DMS79 (cell line): ENCODE measurements around the gene RABGGTA.
"Not testable (repeated sequence)": the region's sequence is repeated elsewhere in the genome, so short reads cannot be mapped to it uniquely, and the experiment has no call there.

Experiments used
- DNase-seq: peaks from one replicate; lab custom pipeline; 2025; lab: John Stamatoyannopoulos, UW

Gene RABGGTA

GRCh38 chr14:24240110-24240918 is 31.1 kb downstream of the RABGGTA start:
- DNase-seq: no peak

- no peak for DNase-seq
Observed at GRCh38 chr14:24238527-24239037, 32.8 kb downstream of the RABGGTA start.

DNA sequence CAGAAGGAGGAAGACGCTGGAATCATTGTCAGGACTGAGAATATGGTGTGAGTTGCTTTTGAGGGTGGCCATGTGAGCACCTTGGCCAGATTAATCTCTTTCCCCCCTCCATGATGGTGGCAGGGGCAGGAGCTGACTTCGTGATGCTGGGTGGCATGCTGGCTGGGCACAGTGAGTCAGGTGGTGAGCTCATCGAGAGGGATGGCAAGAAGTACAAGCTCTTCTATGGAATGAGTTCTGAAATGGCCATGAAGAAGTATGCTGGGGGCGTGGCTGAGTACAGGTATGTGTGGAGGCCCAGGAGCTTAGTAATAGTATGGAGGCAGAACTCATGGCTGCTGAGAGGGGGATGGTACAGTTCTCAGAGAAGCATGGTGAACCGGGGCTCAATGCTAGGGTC is 33.3 kb downstream of the RABGGTA start:
- no peak for DNase-seq

DNA sequence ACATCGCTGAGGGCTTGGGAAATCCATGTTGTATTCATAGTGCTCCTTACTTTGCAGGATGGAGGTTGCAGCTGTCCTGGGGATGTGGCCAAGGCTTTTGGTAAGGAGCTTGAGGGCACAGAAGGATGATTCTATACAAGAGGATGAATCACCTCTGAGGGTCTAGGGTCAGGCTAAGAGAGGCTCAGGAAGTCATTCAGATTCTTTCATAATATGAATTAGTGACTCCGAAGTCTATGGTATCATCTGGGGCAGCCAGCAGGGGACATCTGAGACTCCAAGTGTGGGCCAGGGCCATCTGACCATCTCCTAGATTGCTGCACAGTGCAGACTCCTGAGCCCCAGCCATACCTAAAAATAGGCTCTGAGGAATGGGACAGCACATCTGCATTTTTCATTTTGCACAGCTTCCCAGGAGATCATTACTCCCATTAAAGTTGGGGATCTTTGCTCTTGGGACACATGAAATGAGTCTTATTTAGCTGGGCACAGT is 33.9 kb downstream of the RABGGTA start:
- DNase-seq: no peak

DNA sequence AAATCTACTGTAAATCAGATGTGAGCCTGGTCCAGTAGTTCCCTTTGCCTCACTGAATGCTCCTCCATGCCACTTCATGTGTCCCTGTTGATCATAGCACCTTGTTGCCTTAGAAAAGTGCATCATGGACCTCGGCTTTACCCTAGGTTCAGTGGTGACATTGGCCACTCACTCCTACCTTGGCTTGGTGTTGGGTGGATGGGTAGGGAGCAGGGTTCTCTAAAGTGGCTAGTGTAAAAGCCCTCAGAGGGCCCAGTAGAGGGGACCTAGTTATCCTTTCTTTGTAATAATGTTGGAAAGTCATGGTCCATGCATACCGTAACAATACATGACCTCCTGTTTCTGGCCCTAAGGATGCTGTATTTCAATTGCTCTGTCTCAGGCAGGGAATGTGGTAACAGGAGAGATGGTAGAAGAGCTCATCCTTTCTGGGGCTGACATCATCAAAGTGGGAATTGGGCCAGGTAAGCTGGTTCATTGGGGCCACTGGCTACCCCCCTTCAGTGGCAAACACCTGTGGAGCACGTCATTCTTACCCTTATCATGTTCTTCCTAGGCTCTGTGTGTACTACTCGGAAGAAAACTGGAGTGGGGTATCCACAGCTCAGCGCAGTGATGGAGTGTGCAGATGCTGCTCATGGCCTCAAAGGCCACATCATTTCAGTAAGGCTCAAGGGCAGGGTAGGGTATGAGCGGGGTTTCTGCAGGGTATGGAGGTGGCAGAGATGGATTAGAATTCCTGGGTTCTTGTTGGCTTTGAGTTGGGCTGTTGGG is 34.5 kb downstream of the RABGGTA start:
- DNase-seq: no peak

DNA sequence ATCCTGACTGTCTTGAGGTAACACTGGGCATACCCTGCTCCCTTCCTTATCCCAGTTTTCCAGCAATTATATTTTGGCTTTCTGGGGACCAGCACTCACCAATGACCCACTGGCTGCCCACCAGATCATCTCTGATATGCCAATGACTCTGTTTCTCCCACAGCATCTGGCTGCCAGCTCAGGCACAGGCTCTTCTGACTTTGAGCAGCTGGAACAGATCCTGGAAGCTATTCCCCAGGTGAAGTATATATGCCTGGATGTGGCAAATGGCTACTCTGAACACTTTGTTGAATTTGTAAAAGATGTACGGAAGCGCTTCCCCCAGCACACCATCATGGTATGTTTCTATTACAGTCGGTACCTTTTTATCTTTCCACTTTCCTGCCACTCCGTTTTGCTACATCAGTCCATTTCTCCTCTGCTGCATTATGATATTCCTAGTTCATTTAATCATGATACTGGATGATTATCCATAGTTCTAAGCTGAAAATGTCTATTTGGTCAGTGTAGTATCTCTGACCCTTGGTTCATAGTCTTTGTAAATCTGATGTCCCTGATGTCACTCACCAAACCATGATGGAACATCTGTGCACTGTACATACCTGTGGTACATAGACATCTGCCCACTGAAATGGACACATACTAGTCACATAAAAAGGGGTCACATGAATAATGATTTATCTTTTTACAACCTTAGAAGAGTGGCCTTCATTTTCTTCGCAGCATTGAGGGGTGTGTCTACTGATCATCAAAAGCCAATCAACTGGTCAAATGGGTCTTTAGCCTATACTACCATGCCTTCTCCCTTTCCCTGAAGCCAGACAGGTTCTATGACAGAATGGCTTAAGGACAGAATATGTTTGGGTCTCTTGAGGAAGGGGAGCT is 35.4 kb downstream of the RABGGTA start:
- no peak for DNase-seq

DNA sequence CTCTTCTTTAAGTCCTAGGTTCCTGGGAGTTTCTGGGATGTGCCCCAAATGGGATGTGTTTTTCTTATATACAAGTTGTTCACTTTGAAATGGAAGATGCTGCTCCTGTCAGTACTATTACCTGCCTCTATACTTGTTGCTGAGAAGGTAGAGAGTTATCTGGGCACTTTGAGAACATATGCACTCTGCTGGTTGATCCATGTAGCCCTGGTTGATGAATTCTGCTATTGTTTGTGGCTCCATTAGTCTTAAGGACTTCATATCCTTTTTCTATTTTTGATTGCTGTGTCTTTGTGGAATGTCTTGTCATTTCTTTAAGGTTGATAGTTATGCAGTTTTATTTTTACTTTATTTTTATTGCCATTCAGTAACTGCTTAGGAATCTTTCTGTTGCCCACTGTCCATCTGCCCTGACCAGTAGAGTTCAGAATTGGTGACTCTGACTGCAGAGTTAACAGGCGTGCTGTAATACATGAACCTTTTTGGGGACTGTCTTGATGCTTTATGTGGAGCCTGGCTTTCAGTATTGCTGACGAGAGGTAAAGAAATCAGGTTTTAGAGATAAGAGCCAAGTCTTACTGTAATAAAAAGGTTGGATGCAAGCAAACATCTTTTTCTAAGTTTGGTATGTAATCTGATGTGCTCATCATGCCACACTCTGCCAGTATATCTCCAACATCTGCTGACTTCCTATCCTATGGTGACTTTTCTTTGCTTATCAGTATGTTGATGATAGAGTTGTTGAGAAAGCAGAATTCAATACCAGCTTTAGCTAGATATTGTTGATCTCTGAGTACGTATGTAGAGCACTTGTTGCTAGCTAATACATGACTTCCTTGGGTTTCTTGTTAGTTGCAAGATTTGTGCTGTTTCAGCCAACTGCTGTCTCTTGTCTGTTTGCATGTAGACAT is 37.0 kb downstream of the RABGGTA start:
- DNase-seq: no peak

GRCh38 chr14:24233538-24233866 is 37.9 kb downstream of the RABGGTA start:
- DNase-seq: no peak

DNA sequence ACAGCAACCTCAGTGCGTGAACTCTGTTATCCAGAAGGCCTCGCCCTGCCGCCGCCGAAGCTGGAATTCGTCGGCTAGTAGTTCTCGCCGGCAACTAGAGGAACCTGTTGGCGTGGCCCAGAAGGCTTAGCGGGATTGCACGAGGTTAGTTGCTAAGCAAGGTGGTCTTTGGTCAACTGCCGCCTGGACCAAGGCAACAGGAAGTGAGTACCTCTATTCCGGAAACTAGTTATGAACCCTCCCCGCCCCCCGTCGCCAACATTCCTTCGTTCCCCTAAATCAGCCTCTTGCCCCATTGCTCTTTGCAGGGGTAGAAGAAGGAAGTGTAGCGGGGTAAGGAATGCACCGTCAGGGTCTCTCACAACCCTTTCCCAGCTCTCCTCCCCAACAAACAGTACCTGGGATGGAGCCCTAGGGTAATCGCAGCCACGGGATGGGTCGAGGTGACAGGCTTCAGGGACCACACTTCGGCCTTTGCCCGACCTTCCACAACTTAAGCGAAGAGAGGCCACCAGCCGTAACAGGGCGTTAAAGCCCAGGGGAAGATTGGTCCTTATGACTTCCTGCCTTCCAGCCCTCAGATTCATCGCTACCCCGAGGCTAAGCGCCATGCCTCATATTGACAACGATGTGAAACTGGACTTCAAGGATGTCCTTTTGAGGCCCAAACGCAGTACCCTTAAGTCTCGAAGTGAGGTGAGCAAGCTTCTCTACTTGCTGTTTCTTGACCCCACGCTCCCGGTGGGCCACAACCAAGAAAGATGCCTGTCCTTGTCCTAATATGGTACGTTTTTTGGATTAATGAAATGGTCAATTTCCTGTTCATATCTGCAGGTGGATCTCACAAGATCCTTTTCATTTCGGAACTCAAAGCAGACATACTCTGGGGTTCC is 38.5 kb downstream of the RABGGTA start, which contains the start of gene GMPR2:
TSS of gene GMPR2 (plus strand) at position 285 of the 893 bp plus-strand sequence. CDS start at position 610, 325 bp downstream.
- no peak for DNase-seq

GRCh38 chr14:24232121-24232644 is 39.2 kb downstream of the RABGGTA start, which contains the start of gene NEDD8:
Gene NEDD8 (minus strand): TSS chr14:24232367. CDS start chr14:24232267, 100 bp downstream.
- peak; percentile 95 for DNase-seq

DNA sequence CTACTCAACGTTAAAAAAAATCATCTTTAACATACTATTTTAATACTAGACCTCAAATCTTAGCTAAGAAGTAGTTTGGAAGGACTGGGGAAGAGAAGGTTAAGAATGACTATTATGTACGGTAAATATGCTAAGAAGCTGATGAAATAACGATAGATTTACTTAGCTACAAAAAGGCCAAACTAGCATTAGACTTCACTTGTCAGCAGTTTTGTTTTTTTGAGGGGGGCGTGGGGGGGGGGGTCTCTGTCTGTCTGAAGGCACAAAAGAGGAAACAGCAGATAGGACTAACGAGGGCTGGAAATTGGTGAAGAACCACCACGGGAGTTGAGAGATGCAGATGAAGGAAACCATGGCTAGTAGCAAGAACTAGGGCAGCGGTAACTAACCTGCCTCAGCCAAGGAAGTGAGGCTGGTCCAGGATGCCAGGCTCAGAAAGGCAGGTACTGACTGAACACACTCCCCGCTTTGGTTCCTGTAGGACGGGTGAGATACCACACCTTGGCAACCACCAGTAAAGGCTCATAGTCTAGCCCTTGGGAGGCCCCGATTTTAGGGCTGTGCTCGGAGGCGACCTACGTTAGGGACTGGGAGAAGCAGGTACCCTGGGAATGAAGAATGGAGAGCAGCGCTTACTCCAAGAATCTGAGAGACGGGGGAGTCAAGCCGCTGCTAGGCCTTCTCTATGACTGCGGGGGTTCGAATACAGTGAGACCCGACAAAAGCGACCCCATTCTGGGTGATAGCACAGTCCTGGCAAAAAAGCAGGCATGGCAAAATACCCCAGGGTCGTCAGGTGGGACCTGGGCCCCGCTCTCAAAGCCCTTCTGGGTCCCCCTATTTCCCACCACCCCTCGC is 39.9 kb downstream of the RABGGTA start:
- DNase-seq: no peak

DNA sequence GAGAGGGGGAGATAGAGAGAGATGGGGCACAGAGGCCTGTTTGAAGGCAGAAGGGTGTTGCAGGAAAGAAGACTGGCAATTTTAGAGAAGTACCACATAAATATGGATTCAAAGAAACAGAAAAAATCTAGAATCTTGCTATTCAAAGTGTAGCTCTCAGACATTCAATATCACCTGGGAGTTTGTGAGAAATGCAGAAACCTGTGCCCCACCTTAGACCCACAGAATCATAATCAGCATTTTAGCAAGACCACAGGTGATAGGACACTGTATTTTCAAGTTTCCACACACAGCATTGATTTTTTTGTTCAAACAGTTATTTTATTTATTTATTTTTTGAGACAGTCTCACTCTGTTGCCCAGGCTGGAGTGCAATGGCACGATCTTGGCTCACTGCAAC is 42.5 kb downstream of the RABGGTA start:
- no peak for DNase-seq

- no peak for DNase-seq
Observed at GRCh38 chr14:24226473-24226872, 44.9 kb downstream of the RABGGTA start.

GRCh38 chr14:24224618-24225071 is 46.8 kb downstream of the RABGGTA start:
- no peak for DNase-seq

DNA sequence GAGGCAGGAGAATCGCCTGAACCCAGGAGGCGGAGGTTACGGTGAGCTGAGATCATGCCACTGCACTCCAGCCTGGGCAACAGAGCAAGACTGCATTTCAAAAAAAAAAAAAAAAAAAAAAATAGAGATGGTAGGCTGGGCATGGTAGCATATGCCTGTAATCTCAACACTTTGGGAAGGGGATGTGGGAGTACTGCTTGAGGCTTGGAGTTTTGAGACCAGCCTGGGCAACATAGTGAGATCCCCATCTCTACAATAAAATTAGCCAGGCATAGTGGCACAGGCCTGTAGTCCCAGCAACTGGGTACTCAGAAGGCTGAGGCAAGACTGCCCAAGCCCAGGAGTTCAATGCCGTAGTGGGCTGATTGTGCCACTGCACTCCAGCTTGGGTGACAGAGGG is 48.4 kb downstream of the RABGGTA start:
- not testable (repeated sequence) for DNase-seq

DNA sequence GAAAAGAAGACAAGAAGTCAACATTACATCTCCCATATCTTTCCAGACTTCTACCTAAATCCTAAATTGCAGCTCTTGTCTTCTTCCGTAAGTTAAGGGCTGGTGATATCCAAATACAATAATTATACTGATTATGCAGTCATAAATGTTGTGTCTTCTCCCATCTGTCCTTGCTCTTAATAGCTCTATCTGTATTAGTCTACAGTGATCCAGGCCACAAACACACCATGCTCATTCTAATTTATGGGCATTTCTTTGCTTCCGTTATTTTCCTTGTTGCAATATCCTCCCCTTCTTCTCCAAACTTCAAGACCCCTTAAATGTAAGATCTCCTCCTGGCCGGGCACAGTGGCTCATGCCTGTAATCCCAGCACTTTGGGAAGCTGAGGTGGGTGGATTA is 51.9 kb downstream of the RABGGTA start:
- DNase-seq: no peak

GRCh38 chr14:24219080-24219479 is 52.3 kb downstream of the RABGGTA start:
- no peak for DNase-seq

DNA sequence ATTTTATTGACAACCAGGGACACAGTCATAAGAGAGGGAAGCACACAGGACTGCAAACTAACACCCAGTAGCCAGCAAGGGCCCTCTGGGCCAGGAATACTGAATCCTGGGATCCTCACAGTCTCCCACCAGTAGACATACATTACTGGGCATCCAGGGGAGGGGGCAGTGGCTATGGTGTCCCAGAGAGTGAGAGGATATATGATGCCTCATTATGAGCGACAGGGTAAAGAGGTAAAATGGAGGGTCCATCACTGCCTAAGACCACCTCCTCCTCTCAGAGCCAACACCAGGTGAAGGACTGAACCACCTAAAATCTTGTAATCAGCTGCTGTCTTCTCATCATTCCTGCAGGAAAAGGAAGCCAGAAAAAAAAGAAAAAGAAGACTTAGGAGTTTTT is 54.5 kb downstream of the RABGGTA start:
- DNase-seq: not testable (repeated sequence)
